CD4-positive, alpha-beta memory T cell (primary cell): ENCODE results near the gene CXCL14. TPM values are rescaled to one million over a fixed set of nuclear protein-coding genes. Genes with fewer than 3 reads are reported as not detected.

Source experiments
- CTCF ChIA-PET: fragments of 350-600 bp; sonication (Branson Sonifier 250); formaldehyde crosslinking; loops from one replicate; lab custom pipeline; 2021; ENCODE audit warnings: inconsistent platforms; ENCODE audit not compliant: partially characterized antibody; lab: Charles Lee
- POLR2A ChIA-PET: fragments of 350-600 bp; sonication (Branson Sonifier 250); formaldehyde crosslinking; loops from one replicate; lab custom pipeline; 2021; ENCODE audit not compliant: partially characterized antibody; lab: Charles Lee
- DNase-seq, 5 donors: peaks; one replicate each; pipeline versions ENCODE4 v3.0.0 to v3.0.0-alpha.2; 2020 to 2022; ENCODE audit warnings: mixed read lengths in 1 of 5
- H3K27ac ChIP-seq: one replicate; pipeline ENCODE4 v1.7.0; 2013; ENCODE audit warnings: low read depth, low read length
- H3K27me3 ChIP-seq: 2 replicates; pipeline ENCODE4 v1.7.0; 2013; ENCODE audit warnings: mild to moderate bottlenecking, low read length, moderate library complexity; ENCODE audit not compliant: insufficient read depth
- H3K36me3 ChIP-seq: 2 replicates; pipeline ENCODE4 v1.7.0; 2013; ENCODE audit warnings: mild to moderate bottlenecking, low read length, moderate library complexity; ENCODE audit not compliant: insufficient read depth
- H3K4me1 ChIP-seq: 2 replicates; pipeline ENCODE4 v1.7.0; 2013; ENCODE audit warnings: mild to moderate bottlenecking, low read length, moderate library complexity; ENCODE audit not compliant: insufficient read depth
- H3K4me3 ChIP-seq, 2 donors: one replicate each; pipeline ENCODE4 v1.7.0; 2013; ENCODE audit warnings: low read length in 2 of 2, mild to moderate bottlenecking in 1 of 2
- H3K9me3 ChIP-seq, 2 donors: one replicate each; pipeline ENCODE4 v1.7.0; 2013; ENCODE audit warnings: low read length in 2 of 2, control low read depth in 1 of 2; ENCODE audit not compliant: control insufficient read depth in 1 of 2
- H3K27ac Mint-ChIP-seq, 7 donors: one replicate each; pipeline ENCODE4 v1.8.0; 2020 to 2021; ENCODE audit warnings: mixed read lengths in 7 of 7, mild to moderate bottlenecking in 6 of 7, inconsistent platforms in 3 of 7, moderate library complexity in 3 of 7
- H3K27me3 Mint-ChIP-seq, 2 donors: one replicate each; pipeline ENCODE4 v1.8.0; 2020 to 2021; ENCODE audit warnings: mixed read lengths in 2 of 2
- H3K36me3 Mint-ChIP-seq, 2 donors: one replicate each; pipeline ENCODE4 v1.8.0; 2020 to 2021; ENCODE audit warnings: mixed read lengths in 2 of 2, inconsistent platforms in 1 of 2, mild to moderate bottlenecking in 1 of 2
- H3K4me1 Mint-ChIP-seq, 4 donors: one replicate each; pipeline ENCODE4 v1.8.0; 2020 to 2021; ENCODE audit warnings: mixed read lengths in 4 of 4, mild to moderate bottlenecking in 1 of 4
- H3K4me3 Mint-ChIP-seq, 8 donors: one replicate each; pipeline ENCODE4 v1.8.0; 2020 to 2021; ENCODE audit warnings: mixed read lengths in 8 of 8, mild to moderate bottlenecking in 7 of 8, moderate library complexity in 6 of 8, inconsistent platforms in 3 of 8
- H3K9me3 Mint-ChIP-seq, 8 donors: one replicate each; pipeline ENCODE4 v1.8.0; 2020 to 2021; ENCODE audit warnings: mixed read lengths in 8 of 8, mild to moderate bottlenecking in 5 of 8, inconsistent platforms in 3 of 8, moderate library complexity in 1 of 8
- intact Hi-C: fragments of 100-400 bp; cut with micrococcal nuclease; formaldehyde crosslinking; loops from one replicate; pipeline ENCODE4 v1.15.1; 2023
- polyA plus RNA-seq, 2 donors: library from polyadenylated mRNA; unstranded; fragments of 300-500 nt; fragmentation: Illumina TruSeq; gene quantifications; one replicate each; pipeline ENCODE4 v1.2.3, GENCODE V29; 2021
- total RNA-seq, 2 experiments: library from RNA; stranded (reverse); gene quantifications; one replicate each; pipeline ENCODE4 v1.2.3, GENCODE V29; 2021

CXCL14 gene
- total and polyA plus RNA-seq, 4 experiments from 2014 or later, result not detected

- no peaks in the 10 kb centered on the region for H3K36me3 ChIP-seq
- Mint-ChIP-seq H3K9me3 (peaks cover 4 to 30% (median 25%) of the 10 kb centered on the region in 8 donors), H3K27me3 (peaks cover 4 to 7% of the 10 kb centered on the region in 2 donors), H3K36me3 (no peaks in the 10 kb centered on the region), H3K27ac (no peak overlapping the region), H3K4me1 (no peaks in the 10 kb centered on the region), H3K4me3 (no peak overlapping the region)
- intact Hi-C loops, result no loop called here
- POLR2A ChIA-PET, result no interaction called here
- CTCF ChIA-PET, result no interaction called here
- no peak overlapping the region for H3K27ac ChIP-seq
- H3K27me3 ChIP-seq, result peaks cover 3% of the 10 kb centered on the region
- peaks cover 0 to 9% of the 10 kb centered on the region in 2 donors for H3K9me3 ChIP-seq
- H3K4me1 ChIP-seq, result no peaks in the 10 kb centered on the region
- no peak for DNase-seq
- H3K4me3 ChIP-seq, result no peak overlapping the region
These were observed 36.4 kb upstream of the CXCL14 start for GRCh38 chr5:135615171-135615570.

GRCh38 chr5:135609981-135610380, 31.2 kb upstream of the CXCL14 start:
- Histone ChIP-seq H3K4me3 (no peak overlapping the region), H3K36me3 (no peaks in the 10 kb centered on the region), H3K27ac (no peak overlapping the region), H3K9me3 (no peaks in the 10 kb centered on the region), H3K27me3 (peaks cover 3% of the 10 kb centered on the region), H3K4me1 (no peaks in the 10 kb centered on the region)
- intact Hi-C loops, result no loop called here
- ChIA-PET POLR2A (no interaction called here), CTCF (no interaction called here)
- Mint-ChIP-seq H3K4me3 (no peak overlapping the region), H3K4me1 (no peaks in the 10 kb centered on the region), H3K36me3 (no peaks in the 10 kb centered on the region), H3K27ac (no peak overlapping the region), H3K27me3 (peaks cover 0 to 14% of the 10 kb centered on the region in 2 donors), H3K9me3 (peaks cover 0 to 4% (median under 1%) of the 10 kb centered on the region in 8 donors)
- DNase-seq, result no peak

GRCh38 chr5:135608761-135609443, 30.1 kb upstream of the CXCL14 start:
- POLR2A ChIA-PET, result no interaction called here
- intact Hi-C loops, result no loop called here
- H3K9me3 Mint-ChIP-seq, result no peaks in the 10 kb centered on the region

GRCh38 chr5:135608361-135608760, 29.6 kb upstream of the CXCL14 start:
- H3K27me3 Mint-ChIP-seq, result peaks cover 0 to 15% of the 10 kb centered on the region in 2 donors
- no peaks in the 10 kb centered on the region for H3K36me3 Mint-ChIP-seq
- H3K36me3 ChIP-seq, result no peaks in the 10 kb centered on the region
- POLR2A ChIA-PET, result no interaction called here
- CTCF ChIA-PET, result no interaction called here
- H3K27ac Mint-ChIP-seq, result no peak overlapping the region
- DNase-seq, result no peak
- no peaks in the 10 kb centered on the region for H3K27me3 ChIP-seq
- H3K27ac ChIP-seq, result no peak overlapping the region
- no peak overlapping the region for H3K4me3 Mint-ChIP-seq
- intact Hi-C loops, result no loop called here
- H3K9me3 Mint-ChIP-seq, result no peaks in the 10 kb centered on the region
- H3K4me1 Mint-ChIP-seq, result no peaks in the 10 kb centered on the region
- no peaks in the 10 kb centered on the region for H3K4me1 ChIP-seq
- H3K9me3 ChIP-seq, result no peaks in the 10 kb centered on the region
- H3K4me3 ChIP-seq, result no peak overlapping the region

More at GRCh38 chr5:135608761-135609443, 30.1 kb upstream of the CXCL14 start:
- Mint-ChIP-seq H3K4me1 (no peaks in the 10 kb centered on the region), H3K27me3 (peaks cover 0 to 15% of the 10 kb centered on the region in 2 donors), H3K36me3 (no peaks in the 10 kb centered on the region), H3K27ac (no peak overlapping the region), H3K4me3 (no peak overlapping the region)
- H3K9me3 ChIP-seq, result no peaks in the 10 kb centered on the region
- no peak overlapping the region for H3K4me3 ChIP-seq
- H3K27ac ChIP-seq, result no peak overlapping the region
- no peaks in the 10 kb centered on the region for H3K27me3 ChIP-seq
- H3K4me1 ChIP-seq, result no peaks in the 10 kb centered on the region
- CTCF ChIA-PET, result no interaction called here
- H3K36me3 ChIP-seq, result no peaks in the 10 kb centered on the region
- DNase-seq, result no peak

- ChIA-PET POLR2A (no interaction called here), CTCF (no interaction called here)
- H3K4me1 Mint-ChIP-seq, result no peaks in the 10 kb centered on the region
- no peaks in the 10 kb centered on the region for H3K9me3 Mint-ChIP-seq
- no peak overlapping the region for H3K27ac ChIP-seq
- no peak overlapping the region for H3K4me3 Mint-ChIP-seq
- H3K36me3 ChIP-seq, result no peaks in the 10 kb centered on the region
- no peaks in the 10 kb centered on the region for H3K9me3 ChIP-seq
- H3K27me3 ChIP-seq, result no peaks in the 10 kb centered on the region
- H3K36me3 Mint-ChIP-seq, result no peaks in the 10 kb centered on the region
- intact Hi-C loops, result no loop called here
- H3K27me3 Mint-ChIP-seq, result peaks cover 4 to 17% of the 10 kb centered on the region in 2 donors
- DNase-seq, result no peak
- H3K4me1 ChIP-seq, result no peaks in the 10 kb centered on the region
- no peak overlapping the region for H3K27ac Mint-ChIP-seq
- no peak overlapping the region for H3K4me3 ChIP-seq
These were observed 27.6 kb upstream of the CXCL14 start for GRCh38 chr5:135606431-135606830.

- no peak overlapping the region for H3K4me3 Mint-ChIP-seq
- Histone ChIP-seq H3K4me3 (no peak overlapping the region), H3K36me3 (no peaks in the 10 kb centered on the region), H3K27me3 (no peaks in the 10 kb centered on the region), H3K27ac (no peak overlapping the region), H3K9me3 (no peaks in the 10 kb centered on the region), H3K4me1 (no peaks in the 10 kb centered on the region)
- H3K9me3 Mint-ChIP-seq, result no peaks in the 10 kb centered on the region
- no peaks in the 10 kb centered on the region for H3K4me1 Mint-ChIP-seq
- ChIA-PET CTCF (no interaction called here), POLR2A (no interaction called here)
- H3K27ac Mint-ChIP-seq, result no peak overlapping the region
- H3K27me3 Mint-ChIP-seq, result peaks cover 8 to 13% of the 10 kb centered on the region in 2 donors
- no peaks in the 10 kb centered on the region for H3K36me3 Mint-ChIP-seq
- DNase-seq, result no peak
- intact Hi-C loops, result no loop called here
These were observed 26.4 kb upstream of the CXCL14 start for GRCh38 chr5:135605221-135605620.

- Histone ChIP-seq H3K36me3 (no peaks in the 10 kb centered on the region), H3K9me3 (no peaks in the 10 kb centered on the region), H3K27me3 (no peaks in the 10 kb centered on the region), H3K27ac (no peak overlapping the region), H3K4me3 (no peak overlapping the region), H3K4me1 (no peaks in the 10 kb centered on the region)
- CTCF ChIA-PET, result no interaction called here
- peaks cover 9 to 13% of the 10 kb centered on the region in 2 donors for H3K27me3 Mint-ChIP-seq
- H3K36me3 Mint-ChIP-seq, result no peaks in the 10 kb centered on the region
- intact Hi-C loops, result no loop called here
- no peak overlapping the region for H3K27ac Mint-ChIP-seq
- POLR2A ChIA-PET, result no interaction called here
- H3K4me1 Mint-ChIP-seq, result no peaks in the 10 kb centered on the region
- no peak overlapping the region for H3K4me3 Mint-ChIP-seq
- DNase-seq, result no peak
- no peaks in the 10 kb centered on the region for H3K9me3 Mint-ChIP-seq
These were observed 25.3 kb upstream of the CXCL14 start for GRCh38 chr5:135604056-135604455.
